Measurements from ENCODE around the gene C1orf159. TPM values are rescaled to one million over a fixed set of nuclear protein-coding genes. Genes with fewer than 3 reads are reported as not detected.

Gene C1orf159
- total and polyA plus RNA-seq, 10 of the 15 experiments (the other 5 are each of a cell fraction or from before 2014, with no cell fraction given) = 0.11 to 23.4 (median 8.0) TPM

GRCh38 chr1:1033731-1034438, 82.0 kb downstream of the C1orf159 start:
- ChIA-PET RAD21 (ENCODE audit: unreplicated experiment) (interaction anchor here (0.7 to 3.8 kb wide), 14 partner anchors 16 to 257 kb away, joined by 3 to 58 read pairs (median 6); partner anchors contain the start of gene ISG15), CTCF (interaction anchor here (0.6 to 4.0 kb wide), 13 partner anchors 10 to 258 kb away, joined by 3 to 83 read pairs (median 10); partner anchors contain the start of genes AGRN, ISG15 and PERM1), POLR2A (interaction anchor here (0.6 to 2.9 kb wide), 8 partner anchors 12 to 355 kb away, joined by 3 to 15 read pairs (median 6); partner anchors contain the start of gene ISG15), SMC1A (ENCODE audit: uncharacterized antibody, unreplicated experiment) (interaction anchor here (1.0 to 3.6 kb wide), 7 partner anchors 12 to 338 kb away, joined by 3 to 24 read pairs (median 3); partner anchors contain the start of gene PERM1)
- WGBS (ENCODE audit: insufficient coverage, insufficient replicate concordance, low lambda C conversion rate, missing lambda C conversion rate) = under 1% methylated on average over 28 of the region's 71 CpGs
- in situ Hi-C loops (cut with MboI) (no loop called here), intact Hi-C loops (cut with micrococcal nuclease; ENCODE audit: unreplicated experiment) (loop anchor here (1.0 to 2.0 kb wide), 3 partner anchors 25 to 257 kb away; no protein-coding TSS in a partner anchor)
- no peaks in the 10 kb centered on the region for H3K9me3 ChIP-seq (replicated peaks; ENCODE audit: control insufficient read depth, insufficient read depth, low read length)
- H3K4me2 ChIP-seq (ENCODE audit: control insufficient read depth, insufficient read depth) = 0 out of 2 replicates have a peak overlapping the region, but pooled peaks have one; percentile 54
- H3K36me3 ChIP-seq (ENCODE audit: control insufficient read depth in 2 of 2, insufficient read depth in 2 of 2, low read length in 1 of 2) = no peaks in the 10 kb centered on the region; a peak in 2 of 4 replicates
- DNase-seq (ENCODE audit: low read depth, low spot score) (no peak), ATAC-seq (peak; percentile 13), FAIRE-seq (no peak)
- peaks cover 35% of the 10 kb centered on the region for H3K4me1 ChIP-seq (ENCODE audit: control insufficient read depth, insufficient read depth, low read length)
- H3K79me2 ChIP-seq (ENCODE audit: control insufficient read depth, insufficient read depth, low read length) = no peaks in the 10 kb centered on the region
- peak overlapping the region; percentile 55 for H3K4me3 ChIP-seq
- no peaks in the 10 kb centered on the region for H4K20me1 ChIP-seq (ENCODE audit: control insufficient read depth, insufficient read depth)
- H3K9ac ChIP-seq (ENCODE audit: control insufficient read depth, insufficient read depth, low read length) = peak overlapping the region; percentile 44; the same call in 1 of the 2 replicates
- no TSS peak for BruUV-seq (replicated peaks)
- no peak overlapping the region for H2AFZ ChIP-seq (ENCODE audit: control insufficient read depth, low read depth, low read length)
- no peak overlapping the region for H3K27ac ChIP-seq (ENCODE audit: control insufficient read depth, insufficient read depth)
- H3K27me3 ChIP-seq (replicated peaks in 1 of 2; ENCODE audit: control insufficient read depth in 2 of 2, insufficient read depth in 2 of 2, low read length in 1 of 2) = no peaks in the 10 kb centered on the region
- TF ChIP-seq, protein P1, sequence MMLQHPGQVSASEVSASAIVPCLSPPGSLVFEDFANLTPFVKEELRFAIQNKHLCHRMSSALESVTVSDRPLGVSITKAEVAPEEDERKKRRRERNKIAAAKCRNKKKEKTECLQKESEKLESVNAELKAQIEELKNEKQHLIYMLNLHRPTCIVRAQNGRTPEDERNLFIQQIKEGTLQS (IDR thresholded peaks at IDR 0.05; ENCODE audit: borderline replicate concordance, extremely low read depth, low read depth, low read length) = no peak
- TF ChIP-seq RCOR1 (conservative IDR thresholded peaks at IDR 0.05; ENCODE audit: low read depth, low read length) (no peak), NFIC (IDR thresholded peaks at IDR 0.05; ENCODE audit: low read depth, low read length) (no peak), ZZZ3 (IDR thresholded peaks at IDR 0.05; ENCODE audit: control insufficient read depth, insufficient read length, low read depth) (no peak), ZSCAN29 (IDR thresholded peaks at IDR 0.05) (no peak), JUND (IDR thresholded peaks at IDR 0.05; ENCODE audit: low read depth, low read length) (no peak), BMI1 (IDR thresholded peaks at IDR 0.05; ENCODE audit: borderline replicate concordance) (no peak), HDGF (IDR thresholded peaks at IDR 0.05) (no peak), GABPA (IDR thresholded peaks at IDR 0.05; ENCODE audit: low read depth) (no peak), GATAD2B (conservative IDR thresholded peaks at IDR 0.05; ENCODE audit: low read depth) (peak; percentile 38; the same call in 1 of the 2 replicates), NFYB (IDR thresholded peaks at IDR 0.05; ENCODE audit: insufficient read depth, low read depth, low read length) (no peak), NR2F1 (conservative IDR thresholded peaks at IDR 0.05) (no peak), EZH2 (IDR thresholded peaks at IDR 0.05; ENCODE audit: borderline replicate concordance, control insufficient read depth, low read depth, low read length) (no peak), TCF7 (IDR thresholded peaks at IDR 0.05; ENCODE audit: borderline replicate concordance) (no peak)
- TF ChIP-seq, protein P2, sequence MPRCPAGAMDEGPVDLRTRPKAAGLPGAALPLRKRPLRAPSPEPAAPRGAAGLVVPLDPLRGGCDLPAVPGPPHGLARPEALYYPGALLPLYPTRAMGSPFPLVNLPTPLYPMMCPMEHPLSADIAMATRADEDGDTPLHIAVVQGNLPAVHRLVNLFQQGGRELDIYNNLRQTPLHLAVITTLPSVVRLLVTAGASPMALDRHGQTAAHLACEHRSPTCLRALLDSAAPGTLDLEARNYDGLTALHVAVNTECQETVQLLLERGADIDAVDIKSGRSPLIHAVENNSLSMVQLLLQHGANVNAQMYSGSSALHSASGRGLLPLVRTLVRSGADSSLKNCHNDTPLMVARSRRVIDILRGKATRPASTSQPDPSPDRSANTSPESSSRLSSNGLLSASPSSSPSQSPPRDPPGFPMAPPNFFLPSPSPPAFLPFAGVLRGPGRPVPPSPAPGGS (IDR thresholded peaks at IDR 0.05; ENCODE audit: borderline replicate concordance, insufficient read depth, low read depth, low read length, poor library complexity, severe bottlenecking) = no peak
- TF ChIP-seq, protein P3, sequence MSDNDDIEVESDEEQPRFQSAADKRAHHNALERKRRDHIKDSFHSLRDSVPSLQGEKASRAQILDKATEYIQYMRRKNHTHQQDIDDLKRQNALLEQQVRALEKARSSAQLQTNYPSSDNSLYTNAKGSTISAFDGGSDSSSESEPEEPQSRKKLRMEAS (IDR thresholded peaks at IDR 0.05; ENCODE audit: low read depth, low read length) = no peak
- TF ChIP-seq, protein P4, sequence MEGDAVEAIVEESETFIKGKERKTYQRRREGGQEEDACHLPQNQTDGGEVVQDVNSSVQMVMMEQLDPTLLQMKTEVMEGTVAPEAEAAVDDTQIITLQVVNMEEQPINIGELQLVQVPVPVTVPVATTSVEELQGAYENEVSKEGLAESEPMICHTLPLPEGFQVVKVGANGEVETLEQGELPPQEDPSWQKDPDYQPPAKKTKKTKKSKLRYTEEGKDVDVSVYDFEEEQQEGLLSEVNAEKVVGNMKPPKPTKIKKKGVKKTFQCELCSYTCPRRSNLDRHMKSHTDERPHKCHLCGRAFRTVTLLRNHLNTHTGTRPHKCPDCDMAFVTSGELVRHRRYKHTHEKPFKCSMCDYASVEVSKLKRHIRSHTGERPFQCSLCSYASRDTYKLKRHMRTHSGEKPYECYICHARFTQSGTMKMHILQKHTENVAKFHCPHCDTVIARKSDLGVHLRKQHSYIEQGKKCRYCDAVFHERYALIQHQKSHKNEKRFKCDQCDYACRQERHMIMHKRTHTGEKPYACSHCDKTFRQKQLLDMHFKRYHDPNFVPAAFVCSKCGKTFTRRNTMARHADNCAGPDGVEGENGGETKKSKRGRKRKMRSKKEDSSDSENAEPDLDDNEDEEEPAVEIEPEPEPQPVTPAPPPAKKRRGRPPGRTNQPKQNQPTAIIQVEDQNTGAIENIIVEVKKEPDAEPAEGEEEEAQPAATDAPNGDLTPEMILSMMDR (IDR thresholded peaks at IDR 0.05 in 2 of 3, conservative IDR thresholded peaks at IDR 0.05 in 1 of 3; ENCODE audit: control insufficient read depth in 2 of 3, extremely low read depth in 1 of 3, insufficient read depth in 1 of 3, low read depth in 3 of 3, low read length in 3 of 3) = 0 out of 6 replicates have a peak, but pooled peaks of 1 of the 3 experiments have one; percentile 1

All from GM12878 (cell line).